Measurements from ENCODE around the gene EEIG1.

EEIG1 gene

DNA sequence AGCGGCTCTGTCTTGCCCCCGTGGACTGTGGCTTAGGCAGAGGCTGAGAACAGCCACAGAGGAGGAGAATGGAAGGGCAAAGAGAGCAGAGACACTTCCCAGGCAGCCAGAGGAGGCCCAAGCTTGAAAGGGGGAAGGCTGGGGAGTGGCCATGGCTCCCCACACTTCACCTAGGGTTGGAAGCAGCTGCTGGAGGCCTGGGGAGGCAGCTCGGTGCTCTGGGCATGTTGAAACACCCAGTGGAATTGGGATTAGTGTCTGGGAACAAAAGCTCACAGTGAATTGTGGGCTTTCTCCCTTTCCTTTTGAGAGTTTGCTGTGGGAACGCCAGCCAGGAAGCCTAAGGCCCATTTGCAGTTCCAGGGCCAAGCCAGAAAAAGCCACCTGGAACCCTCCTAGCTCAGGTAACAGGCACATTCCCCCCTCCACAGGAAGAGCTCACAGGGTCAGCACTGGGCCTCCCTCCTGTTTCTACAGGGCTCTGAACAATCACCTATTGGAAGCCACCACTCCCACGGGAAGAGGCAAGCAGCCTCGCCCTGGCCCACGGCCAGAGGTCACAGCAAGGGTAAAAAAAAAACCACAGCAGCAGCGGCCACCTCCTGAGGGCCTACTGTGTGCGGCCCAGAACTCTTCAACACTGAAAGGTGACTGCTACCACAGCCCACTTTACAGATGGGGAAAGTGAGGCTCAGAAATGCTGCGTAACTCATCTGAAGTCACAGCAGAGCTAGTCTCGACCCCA is 20.2 kb downstream of the EEIG1 start:
- Histone ChIP-seq H3K27ac (ENCODE audit: extremely low read depth, low read depth, low read length) (peak overlapping the region; percentile 18; the same call in 1 of the 2 replicates), H3K4me3 (ENCODE audit: low read depth, low read length) (no peak overlapping the region), H3K36me3 (ENCODE audit: control insufficient read depth in 2 of 2, insufficient read depth in 1 of 2, low read length in 2 of 2) (no peaks in the 10 kb centered on the region), H3K9me3 (ENCODE audit: control insufficient read depth, insufficient read depth, low read depth, low read length) (no peaks in the 10 kb centered on the region), H3K4me1 (ENCODE audit: control insufficient read depth, insufficient read depth, low read length) (peaks cover 9% of the 10 kb centered on the region)
- ChIA-PET POLR2A (no interaction called here), CTCF (interaction anchor here (0.6 to 9.0 kb wide), 3 partner anchors 14 to 39 kb away, joined by 3 to 135 read pairs (median 6); no protein-coding TSS in a partner anchor)
- TF ChIP-seq WT1 (tag by site-specific recombination; IDR thresholded peaks at IDR 0.05) (no peak), ZNF792 (tag by site-specific recombination; IDR thresholded peaks at IDR 0.05) (no peak), GLI2 (tag by site-specific recombination; IDR thresholded peaks at IDR 0.05; ENCODE audit: borderline replicate concordance, low read depth) (no peak), ZNF350 (tag by site-specific recombination; IDR thresholded peaks at IDR 0.05) (no peak), TCF7L2 (IDR thresholded peaks at IDR 0.05; ENCODE audit: borderline replicate concordance, low read depth, low read length) (no peak), ZNF311 (tag by site-specific recombination; IDR thresholded peaks at IDR 0.05; ENCODE audit: borderline replicate concordance) (no peak), ZNF266 (tag by site-specific recombination; IDR thresholded peaks at IDR 0.05; ENCODE audit: low read depth) (no peak), ZNF155 (tag by site-specific recombination; IDR thresholded peaks at IDR 0.05) (no peak), ZNF211 (tag by site-specific recombination; IDR thresholded peaks at IDR 0.05; ENCODE audit: low read depth) (no peak), ZNF701 (tag by site-specific recombination; IDR thresholded peaks at IDR 0.05) (no peak), RBAK (tag by site-specific recombination; IDR thresholded peaks at IDR 0.05) (no peak), ZNF423 (tag by site-specific recombination; IDR thresholded peaks at IDR 0.05) (no peak), ZNF426 (tag by site-specific recombination; IDR thresholded peaks at IDR 0.05) (no peak), ZNF561 (tag by site-specific recombination; IDR thresholded peaks at IDR 0.05; ENCODE audit: borderline replicate concordance) (no peak), SALL2 (tag by site-specific recombination; IDR thresholded peaks at IDR 0.05; ENCODE audit: borderline replicate concordance) (no peak), KLF7 (tag by site-specific recombination; IDR thresholded peaks at IDR 0.05; ENCODE audit: borderline replicate concordance) (no peak), SCRT1 (tag by site-specific recombination; IDR thresholded peaks at IDR 0.05; ENCODE audit: borderline replicate concordance) (no peak), ZNF626 (tag by site-specific recombination; IDR thresholded peaks at IDR 0.05) (no peak), ZNF114 (tag by site-specific recombination; IDR thresholded peaks at IDR 0.05) (no peak), ZNF433 (tag by site-specific recombination; IDR thresholded peaks at IDR 0.05; ENCODE audit: low read depth) (no peak), ZSCAN30 (tag by site-specific recombination; IDR thresholded peaks at IDR 0.05) (no peak), ZNF169 (tag by site-specific recombination; IDR thresholded peaks at IDR 0.05) (no peak), ZNF416 (tag by site-specific recombination; IDR thresholded peaks at IDR 0.05) (no peak), ZNF830 (tag by site-specific recombination; IDR thresholded peaks at IDR 0.05; ENCODE audit: low read depth) (no peak), ZNF660 (tag by site-specific recombination; IDR thresholded peaks at IDR 0.05) (no peak), HOXC10 (CRISPR knock-in tag; IDR thresholded peaks at IDR 0.05) (no peak), IKZF3 (tag by site-specific recombination; IDR thresholded peaks at IDR 0.05) (0 out of 2 replicates have a peak, but pooled peaks have one; percentile 29), ZSCAN16 (tag by site-specific recombination; IDR thresholded peaks at IDR 0.05) (no peak)
- TF ChIP-seq, protein P1, sequence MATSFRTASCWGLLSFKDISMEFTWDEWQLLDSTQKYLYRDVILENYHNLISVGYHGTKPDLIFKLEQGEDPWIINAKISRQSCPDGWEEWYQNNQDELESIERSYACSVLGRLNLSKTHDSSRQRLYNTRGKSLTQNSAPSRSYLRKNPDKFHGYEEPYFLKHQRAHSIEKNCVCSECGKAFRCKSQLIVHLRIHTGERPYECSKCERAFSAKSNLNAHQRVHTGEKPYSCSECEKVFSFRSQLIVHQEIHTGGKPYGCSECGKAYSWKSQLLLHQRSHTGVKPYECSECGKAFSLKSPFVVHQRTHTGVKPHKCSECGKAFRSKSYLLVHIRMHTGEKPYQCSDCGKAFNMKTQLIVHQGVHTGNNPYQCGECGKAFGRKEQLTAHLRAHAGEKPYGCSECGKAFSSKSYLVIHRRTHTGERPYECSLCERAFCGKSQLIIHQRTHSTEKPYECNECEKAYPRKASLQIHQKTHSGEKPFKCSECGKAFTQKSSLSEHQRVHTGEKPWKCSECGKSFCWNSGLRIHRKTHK (tag by site-specific recombination; IDR thresholded peaks at IDR 0.05) = no peak
- TF ChIP-seq, protein P2, sequence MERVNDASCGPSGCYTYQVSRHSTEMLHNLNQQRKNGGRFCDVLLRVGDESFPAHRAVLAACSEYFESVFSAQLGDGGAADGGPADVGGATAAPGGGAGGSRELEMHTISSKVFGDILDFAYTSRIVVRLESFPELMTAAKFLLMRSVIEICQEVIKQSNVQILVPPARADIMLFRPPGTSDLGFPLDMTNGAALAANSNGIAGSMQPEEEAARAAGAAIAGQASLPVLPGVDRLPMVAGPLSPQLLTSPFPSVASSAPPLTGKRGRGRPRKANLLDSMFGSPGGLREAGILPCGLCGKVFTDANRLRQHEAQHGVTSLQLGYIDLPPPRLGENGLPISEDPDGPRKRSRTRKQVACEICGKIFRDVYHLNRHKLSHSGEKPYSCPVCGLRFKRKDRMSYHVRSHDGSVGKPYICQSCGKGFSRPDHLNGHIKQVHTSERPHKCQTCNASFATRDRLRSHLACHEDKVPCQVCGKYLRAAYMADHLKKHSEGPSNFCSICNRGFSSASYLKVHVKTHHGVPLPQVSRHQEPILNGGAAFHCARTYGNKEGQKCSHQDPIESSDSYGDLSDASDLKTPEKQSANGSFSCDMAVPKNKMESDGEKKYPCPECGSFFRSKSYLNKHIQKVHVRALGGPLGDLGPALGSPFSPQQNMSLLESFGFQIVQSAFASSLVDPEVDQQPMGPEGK (tag by site-specific recombination; IDR thresholded peaks at IDR 0.05) = no peak
- TF ChIP-seq, protein P3, sequence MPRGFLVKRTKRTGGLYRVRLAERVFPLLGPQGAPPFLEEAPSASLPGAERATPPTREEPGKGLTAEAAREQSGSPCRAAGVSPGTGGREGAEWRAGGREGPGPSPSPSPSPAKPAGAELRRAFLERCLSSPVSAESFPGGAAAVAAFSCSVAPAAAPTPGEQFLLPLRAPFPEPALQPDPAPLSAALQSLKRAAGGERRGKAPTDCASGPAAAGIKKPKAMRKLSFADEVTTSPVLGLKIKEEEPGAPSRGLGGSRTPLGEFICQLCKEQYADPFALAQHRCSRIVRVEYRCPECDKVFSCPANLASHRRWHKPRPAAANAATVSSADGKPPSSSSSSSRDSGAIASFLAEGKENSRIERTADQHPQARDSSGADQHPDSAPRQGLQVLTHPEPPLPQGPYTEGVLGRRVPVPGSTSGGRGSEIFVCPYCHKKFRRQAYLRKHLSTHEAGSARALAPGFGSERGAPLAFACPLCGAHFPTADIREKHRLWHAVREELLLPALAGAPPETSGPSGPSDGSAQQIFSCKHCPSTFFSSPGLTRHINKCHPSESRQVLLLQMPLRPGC (tag by site-specific recombination; IDR thresholded peaks at IDR 0.05) = no peak
- TF ChIP-seq, protein P4, sequence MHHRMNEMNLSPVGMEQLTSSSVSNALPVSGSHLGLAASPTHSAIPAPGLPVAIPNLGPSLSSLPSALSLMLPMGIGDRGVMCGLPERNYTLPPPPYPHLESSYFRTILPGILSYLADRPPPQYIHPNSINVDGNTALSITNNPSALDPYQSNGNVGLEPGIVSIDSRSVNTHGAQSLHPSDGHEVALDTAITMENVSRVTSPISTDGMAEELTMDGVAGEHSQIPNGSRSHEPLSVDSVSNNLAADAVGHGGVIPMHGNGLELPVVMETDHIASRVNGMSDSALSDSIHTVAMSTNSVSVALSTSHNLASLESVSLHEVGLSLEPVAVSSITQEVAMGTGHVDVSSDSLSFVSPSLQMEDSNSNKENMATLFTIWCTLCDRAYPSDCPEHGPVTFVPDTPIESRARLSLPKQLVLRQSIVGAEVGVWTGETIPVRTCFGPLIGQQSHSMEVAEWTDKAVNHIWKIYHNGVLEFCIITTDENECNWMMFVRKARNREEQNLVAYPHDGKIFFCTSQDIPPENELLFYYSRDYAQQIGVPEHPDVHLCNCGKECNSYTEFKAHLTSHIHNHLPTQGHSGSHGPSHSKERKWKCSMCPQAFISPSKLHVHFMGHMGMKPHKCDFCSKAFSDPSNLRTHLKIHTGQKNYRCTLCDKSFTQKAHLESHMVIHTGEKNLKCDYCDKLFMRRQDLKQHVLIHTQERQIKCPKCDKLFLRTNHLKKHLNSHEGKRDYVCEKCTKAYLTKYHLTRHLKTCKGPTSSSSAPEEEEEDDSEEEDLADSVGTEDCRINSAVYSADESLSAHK (tag by site-specific recombination; IDR thresholded peaks at IDR 0.05) = 0 out of 2 replicates have a peak, but pooled peaks have one; percentile 17

All from HEK293 (cell line).